ENCODE measurements around the gene MYO5A.

GRCh38 chr15:52338058-52338457 lies 190.6 kb downstream of the MYO5A start:
- TF ChIP-seq EZH2phosphoT487 (IDR thresholded peaks at IDR 0.05; ENCODE audit: borderline replicate concordance) (no peak), POLR2AphosphoS5 (IDR thresholded peaks at IDR 0.05; ENCODE audit: low read depth, low read length) (no peak), TCF7L2 (IDR thresholded peaks at IDR 0.05; ENCODE audit: borderline replicate concordance, extremely low read depth, insufficient read depth, insufficient read length) (no peak), CTCF (IDR thresholded peaks at IDR 0.05 in 2 of 3, conservative IDR thresholded peaks at IDR 0.05 in 1 of 3; ENCODE audit: borderline replicate concordance in 1 of 3, insufficient read depth in 1 of 3, low read depth in 2 of 3, low read length in 2 of 3) (no peak), POLR2A (IDR thresholded peaks at IDR 0.05; ENCODE audit: borderline replicate concordance, extremely low read depth, insufficient read depth, insufficient read length) (no peak), ZFX (IDR thresholded peaks at IDR 0.05) (no peak), ELF1 (IDR thresholded peaks at IDR 0.05; ENCODE audit: borderline replicate concordance, low read depth) (no peak), REST (IDR thresholded peaks at IDR 0.05; ENCODE audit: low read depth) (no peak)

Data from HCT116 (cell line).